HCT116 (cell line): ENCODE results near the gene TAGLN3. TPM values are rescaled to one million over a fixed set of nuclear protein-coding genes. Genes with fewer than 3 reads are reported as not detected.
A peak's percentile ranks its signal among the peaks of the same experiment; 100 is the strongest.

Experiments
- ATAC-seq: fragments of 200-7000 bp; cut with Tn5 transposase; 2 replicates; pipeline ENCODE4 v1.9.1; 2020; ENCODE audit warnings: mild to moderate bottlenecking, moderate library complexity
- BruUV-seq: library from RNA; stranded (reverse); fragments of 400-500 nt; replicated peaks from 2 replicates; lab custom pipeline; 2021; lab: Mats Ljungman, UMichigan
- CTCF ChIA-PET: fragments of 300-600 bp; sonication (Branson Sonifier 250); formaldehyde crosslinking; loops from one replicate; lab custom pipeline; 2021; ENCODE audit warnings: antibody characterized with exemption; lab: Charles Lee
- POLR2A ChIA-PET: fragments of 300-600, 350-600 bp; sonication (Branson Sonifier 250); formaldehyde crosslinking; loops from one replicate; lab custom pipeline; 2021; ENCODE audit warnings: antibody characterized with exemption; lab: Charles Lee
- RAD21 ChIA-PET, 2 experiments: fragments of 300-600 bp; sonication (Branson Sonifier 250); formaldehyde crosslinking; loops; one replicate each; lab custom pipeline; 2023; ENCODE audit warnings: low total read pairs in 2 of 2; ENCODE audit not compliant: uncharacterized antibody in 2 of 2, unreplicated experiment in 2 of 2, low non-redundant PET in 1 of 2; lab: Charles Lee
- DNase-seq: peaks from one replicate; pipeline ENCODE4 v3.0.0-alpha.2; 2010; ENCODE audit warnings: low read depth, low spot score
- H2AFZ ChIP-seq: fragments of 200-600 bp; shearing (Covaris generic), sonication (generic); 2 replicates; pipeline ENCODE4 v1.6.1; 2017; ENCODE audit warnings: low read depth, mixed run types, mixed read lengths, antibody characterized with exemption, low read length; ENCODE audit not compliant: poor library complexity, severe bottlenecking
- H3K27ac ChIP-seq: 2 replicates; pipeline ENCODE4 v1.5.1; 2012; ENCODE audit warnings: low read depth, low read length
- H3K27me3 ChIP-seq: fragments of 200-600 bp; sonication (generic); 2 replicates; pipeline ENCODE4 v1.6.1; 2016; ENCODE audit warnings: mixed run types, low read length, mixed read lengths; ENCODE audit not compliant: insufficient read depth
- H3K36me3 ChIP-seq, 2 experiments: fragments of 200-500 bp in 1 of 2; fragments of 200-600 bp in 1 of 2; sonication (Bioruptor generic) in 1 of 2; sonication (generic) in 1 of 2; 2 replicates each; pipeline versions ENCODE4 v1.5.1 to v1.6.1; 2014 to 2016; ENCODE audit warnings: low read length in 2 of 2, inconsistent platforms in 1 of 2, mixed read lengths in 1 of 2, mixed run types in 1 of 2; ENCODE audit not compliant: insufficient read depth in 2 of 2, control insufficient read depth in 1 of 2
- H3K4me1 ChIP-seq, 2 experiments: fragments of 200-600 bp in 1 of 2; sonication (generic) in 1 of 2; 2 replicates each; pipeline versions ENCODE4 v1.5.1 to v1.6.1; 2012 to 2017; ENCODE audit warnings: low read length in 2 of 2, inconsistent platforms in 1 of 2, mild to moderate bottlenecking in 1 of 2, mixed read lengths in 1 of 2, mixed run types in 1 of 2, moderate library complexity in 1 of 2; ENCODE audit not compliant: insufficient read depth in 2 of 2, control insufficient read depth in 1 of 2
- H3K4me2 ChIP-seq: fragments of 200-600 bp; sonication (generic); 2 replicates; pipeline ENCODE4 v1.6.1; 2017; ENCODE audit warnings: mixed run types, low read length, mixed read lengths
- H3K4me3 ChIP-seq, 2 experiments: fragments of 200-600 bp in 1 of 2; sonication (generic) in 1 of 2; replicated peaks in 1 of 2; 2 replicates each; pipeline ENCODE4 v1.5.1; 2011 to 2016; ENCODE audit warnings: low read length in 2 of 2, control low read depth in 1 of 2, low read depth in 1 of 2, mild to moderate bottlenecking in 1 of 2, mixed read lengths in 1 of 2, mixed run types in 1 of 2
- H3K79me2 ChIP-seq: fragments of 200-600 bp; sonication (generic); 2 replicates; pipeline ENCODE4 v1.6.1; 2017; ENCODE audit warnings: mild to moderate bottlenecking, mixed run types, low read length, moderate library complexity, mixed read lengths; ENCODE audit not compliant: insufficient read depth
- H3K9ac ChIP-seq: fragments of 200-600 bp; sonication (generic); 2 replicates; pipeline ENCODE4 v1.6.1; 2016; ENCODE audit warnings: low read length, mixed read lengths
- H3K9me2 ChIP-seq: fragments of 200-600 bp; sonication (generic), shearing (Covaris generic); 2 replicates; pipeline ENCODE4 v1.6.1; 2017; ENCODE audit warnings: mixed run types, mild to moderate bottlenecking, moderate library complexity; ENCODE audit not compliant: insufficient read depth
- H3K9me3 ChIP-seq, 2 experiments: fragments of 200-500 bp in 1 of 2; fragments of 200-600 bp in 1 of 2; sonication (Bioruptor generic) in 1 of 2; sonication (generic) in 1 of 2; 2 replicates each; pipeline ENCODE4 v1.6.1; 2014 to 2017; ENCODE audit warnings: low read length in 2 of 2, mixed read lengths in 2 of 2, inconsistent platforms in 1 of 2, low read depth in 1 of 2, mild to moderate bottlenecking in 1 of 2, mixed run types in 1 of 2, moderate library complexity in 1 of 2; ENCODE audit not compliant: control insufficient read depth in 1 of 2, insufficient read depth in 1 of 2
- H4K20me1 ChIP-seq: fragments of 200-600 bp; sonication (generic), shearing (Covaris generic); 2 replicates; pipeline ENCODE4 v1.6.1; 2017; ENCODE audit warnings: mixed run types, mild to moderate bottlenecking, moderate library complexity; ENCODE audit not compliant: insufficient read depth
- EZH2phosphoT487 ChIP-seq: fragments of 200-600 bp; IDR thresholded peaks from 2 replicates; pipeline ENCODE4 v1.6.1; 2018; ENCODE audit warnings: antibody characterized with exemption, borderline replicate concordance
- intact Hi-C: fragments of 100-400 bp; cut with micrococcal nuclease; formaldehyde crosslinking; loops from 2 replicates; pipeline ENCODE4 v1.10.0; 2022
- total RNA-seq: library from RNA; stranded (reverse); gene quantifications from one replicate; pipeline ENCODE4 v1.2.1, GENCODE V29; 2021; ENCODE audit not compliant: unreplicated experiment
- TF ChIP-seq, protein P1 (sequence below), 3 experiments: fragments of 200-600 bp in 1 of 3; sonication (generic) in 1 of 3; IDR thresholded peaks in 2 of 3; conservative IDR thresholded peaks in 1 of 3; 2 replicates each; pipeline ENCODE4 v1.5.1; 2012 to 2017; ENCODE audit warnings: low read depth in 2 of 3, low read length in 2 of 3, antibody characterized with exemption in 1 of 3, borderline replicate concordance in 1 of 3, control low read depth in 1 of 3, mild to moderate bottlenecking in 1 of 3, mixed read lengths in 1 of 3, mixed run types in 1 of 3, moderate library complexity in 1 of 3; ENCODE audit not compliant: insufficient read depth in 1 of 3
- TF ChIP-seq, protein P2 (sequence below): IDR thresholded peaks from 2 replicates; pipeline ENCODE4 v1.6.1; 2012

TAGLN3 gene
- total RNA-seq, 1 experiment from 2014 or later, result 0.64 TPM

DNA sequence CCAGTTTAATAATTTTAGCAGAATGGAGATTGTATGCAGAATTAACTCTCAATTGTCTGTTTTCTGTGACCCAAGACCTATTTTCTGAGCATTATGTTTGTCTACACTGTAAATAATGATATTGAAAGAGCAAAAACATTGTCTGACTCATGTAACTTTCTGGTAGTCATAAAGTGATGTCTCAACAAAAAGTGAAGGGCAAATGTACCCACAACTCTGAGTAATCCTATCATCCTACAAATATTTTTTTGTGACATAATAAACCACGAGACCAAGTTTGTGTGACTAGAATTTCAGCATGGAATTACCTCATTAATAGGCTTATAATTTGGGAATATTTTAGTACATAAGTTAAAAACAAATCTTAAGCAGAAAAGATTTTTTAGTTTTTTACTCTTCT, 35.3 kb upstream of the TAGLN3 start (continued):
- TF ChIP-seq, protein P1, sequence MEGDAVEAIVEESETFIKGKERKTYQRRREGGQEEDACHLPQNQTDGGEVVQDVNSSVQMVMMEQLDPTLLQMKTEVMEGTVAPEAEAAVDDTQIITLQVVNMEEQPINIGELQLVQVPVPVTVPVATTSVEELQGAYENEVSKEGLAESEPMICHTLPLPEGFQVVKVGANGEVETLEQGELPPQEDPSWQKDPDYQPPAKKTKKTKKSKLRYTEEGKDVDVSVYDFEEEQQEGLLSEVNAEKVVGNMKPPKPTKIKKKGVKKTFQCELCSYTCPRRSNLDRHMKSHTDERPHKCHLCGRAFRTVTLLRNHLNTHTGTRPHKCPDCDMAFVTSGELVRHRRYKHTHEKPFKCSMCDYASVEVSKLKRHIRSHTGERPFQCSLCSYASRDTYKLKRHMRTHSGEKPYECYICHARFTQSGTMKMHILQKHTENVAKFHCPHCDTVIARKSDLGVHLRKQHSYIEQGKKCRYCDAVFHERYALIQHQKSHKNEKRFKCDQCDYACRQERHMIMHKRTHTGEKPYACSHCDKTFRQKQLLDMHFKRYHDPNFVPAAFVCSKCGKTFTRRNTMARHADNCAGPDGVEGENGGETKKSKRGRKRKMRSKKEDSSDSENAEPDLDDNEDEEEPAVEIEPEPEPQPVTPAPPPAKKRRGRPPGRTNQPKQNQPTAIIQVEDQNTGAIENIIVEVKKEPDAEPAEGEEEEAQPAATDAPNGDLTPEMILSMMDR (IDR thresholded peaks at IDR 0.05 in 2 of 3, conservative IDR thresholded peaks at IDR 0.05 in 1 of 3; ENCODE audit: borderline replicate concordance in 1 of 3, insufficient read depth in 1 of 3, low read depth in 2 of 3, low read length in 2 of 3), result no peak

DNA sequence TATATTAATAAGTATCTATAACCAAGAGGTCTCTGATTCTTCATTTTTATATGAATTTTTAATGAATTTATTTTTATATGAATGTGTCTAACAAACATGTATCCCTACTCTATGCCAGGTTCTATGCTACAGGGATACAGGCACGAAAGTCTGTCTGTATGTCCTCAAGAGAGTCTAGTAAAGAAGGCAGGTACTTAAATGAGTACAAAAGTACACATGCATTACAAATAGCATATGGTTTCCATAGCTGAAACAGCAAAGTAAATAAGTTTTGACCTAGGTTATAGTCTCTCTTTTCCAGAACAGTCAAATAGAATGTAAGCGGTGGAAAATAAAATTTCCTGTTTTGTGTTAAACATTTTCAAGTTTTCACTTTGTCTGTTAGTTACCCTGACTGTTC, 33.2 kb upstream of the TAGLN3 start:
- TF ChIP-seq EZH2phosphoT487, result no peak
- TF ChIP-seq, protein P2, sequence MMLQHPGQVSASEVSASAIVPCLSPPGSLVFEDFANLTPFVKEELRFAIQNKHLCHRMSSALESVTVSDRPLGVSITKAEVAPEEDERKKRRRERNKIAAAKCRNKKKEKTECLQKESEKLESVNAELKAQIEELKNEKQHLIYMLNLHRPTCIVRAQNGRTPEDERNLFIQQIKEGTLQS, result no peak
- no peaks in the 10 kb centered on the region for H3K27me3 ChIP-seq
- H3K79me2 ChIP-seq, result peaks cover 3% of the 10 kb centered on the region; the same call in 1 of the 2 replicates
- no peaks in the 10 kb centered on the region for H3K9me3 ChIP-seq
- ATAC-seq (no peak), DNase-seq (no peak)
- H3K4me2 ChIP-seq, result no peak overlapping the region
- peak overlapping the region; percentile 85 for H3K27ac ChIP-seq
- H3K4me1 ChIP-seq, result peaks cover 50 to 69% of the 10 kb centered on the region in 2 experiments
- H4K20me1 ChIP-seq, result no peaks in the 10 kb centered on the region
- ChIA-PET RAD21 (interaction anchor here in 1 of 2 experiments (1.0 kb wide), 1 partner anchor 70 kb away, joined by 3 read pairs; no protein-coding TSS in a partner anchor), CTCF (interaction anchor here (0.6 to 6.0 kb wide), 10 partner anchors 9 to 297 kb away, joined by 3 to 48 read pairs (median 4); partner anchors contain the start of gene ABHD10), POLR2A (interaction anchor here (1.2 to 1.4 kb wide), 3 partner anchors 13 to 29 kb away, joined by 3 to 8 read pairs (median 7); partner anchors contain the start of gene ABHD10)
- H3K9me2 ChIP-seq, result no peaks in the 10 kb centered on the region
- no peak overlapping the region for H2AFZ ChIP-seq
- H3K9ac ChIP-seq, result no peak overlapping the region
- BruUV-seq, result no TSS peak
- H3K36me3 ChIP-seq, result peaks cover 16 to 30% of the 10 kb centered on the region in 2 experiments; a peak in 3 of 4 replicates
- intact Hi-C loops, result no loop called here
- H3K4me3 ChIP-seq, result no peak overlapping the region
